ENCODE measurements around the gene HLCS.
"Not testable (repeated sequence)": the region's sequence is repeated elsewhere in the genome, so short reads cannot be mapped to it uniquely, and the experiment has no call there.

HLCS gene

DNA sequence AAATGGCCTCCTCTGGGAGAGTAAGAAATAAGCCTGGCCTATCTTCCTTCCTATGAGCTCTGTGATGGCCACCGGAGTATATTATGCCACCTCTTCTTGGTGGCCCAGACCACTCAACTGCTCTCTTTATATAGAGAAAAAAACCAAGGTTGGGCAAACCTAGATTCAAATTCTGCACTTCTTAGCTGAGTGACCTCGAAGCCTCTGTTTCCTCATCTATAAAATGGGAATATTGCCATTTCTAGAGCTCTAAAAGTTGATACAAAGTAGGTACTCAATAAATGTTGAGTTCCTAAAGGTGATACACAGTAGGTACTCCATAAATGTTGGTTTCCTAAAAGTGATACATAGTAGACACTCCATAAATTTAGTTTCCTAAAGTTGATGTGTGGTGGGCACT lies 120.7 kb downstream of the HLCS start:
- DNase-seq: no peak

DNA sequence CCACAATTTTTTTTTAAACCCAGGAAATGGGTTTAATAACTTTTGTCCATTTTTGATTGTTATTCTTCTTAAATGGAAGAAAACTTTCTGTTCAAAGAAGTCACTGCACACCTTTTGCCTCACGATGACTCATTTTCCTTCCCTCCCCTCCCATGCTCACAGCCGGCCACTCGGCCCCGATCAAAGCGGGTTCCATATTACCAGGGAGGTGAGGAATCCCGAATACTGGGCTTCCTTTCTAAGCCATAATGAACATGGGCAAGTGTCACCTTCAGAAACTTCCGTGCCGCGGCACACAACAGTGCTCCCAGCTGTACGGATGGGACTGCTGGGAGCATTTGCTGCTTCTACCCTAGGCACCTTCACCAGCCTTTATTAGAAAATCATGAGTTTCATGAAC lies 121.4 kb downstream of the HLCS start:
- DNase-seq: no peak

DNA sequence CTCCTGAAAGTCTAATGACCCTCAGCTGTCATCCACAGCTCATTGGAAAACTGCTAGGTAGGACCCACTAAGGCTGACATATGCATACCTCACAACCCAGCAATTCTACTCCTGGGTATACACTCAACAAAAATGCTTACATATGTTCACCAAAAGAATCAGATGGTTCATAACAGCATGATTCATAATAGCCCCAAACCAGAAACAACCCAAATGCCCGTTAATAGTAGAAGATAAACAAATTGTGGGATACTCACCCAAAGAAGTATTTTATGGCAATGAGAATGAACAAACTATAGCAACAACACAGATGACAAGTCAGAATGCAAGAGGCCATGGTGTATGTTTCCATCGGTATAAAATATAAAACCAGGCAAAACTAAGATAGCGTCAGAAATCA lies 124.6 kb downstream of the HLCS start:
- no peak for DNase-seq

DNA sequence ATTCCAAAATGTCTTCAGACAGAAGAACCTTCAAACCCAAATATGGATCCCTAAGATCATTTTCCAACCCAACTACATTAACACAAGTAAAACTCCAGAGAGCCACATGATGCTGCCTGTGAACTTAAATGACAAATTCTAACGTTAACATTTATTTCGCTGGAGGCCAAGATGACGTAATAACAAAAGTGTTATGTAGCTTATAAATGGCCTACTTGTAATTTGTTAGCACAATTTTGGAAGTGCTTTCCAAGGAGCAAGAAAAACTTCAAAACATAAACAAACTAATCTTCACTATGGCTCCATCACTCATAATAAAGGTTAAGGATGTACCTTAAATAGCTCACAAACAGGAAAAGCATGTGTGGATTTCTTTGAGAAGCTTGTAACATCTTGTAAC lies 126.7 kb downstream of the HLCS start:
- no peak for DNase-seq

DNA sequence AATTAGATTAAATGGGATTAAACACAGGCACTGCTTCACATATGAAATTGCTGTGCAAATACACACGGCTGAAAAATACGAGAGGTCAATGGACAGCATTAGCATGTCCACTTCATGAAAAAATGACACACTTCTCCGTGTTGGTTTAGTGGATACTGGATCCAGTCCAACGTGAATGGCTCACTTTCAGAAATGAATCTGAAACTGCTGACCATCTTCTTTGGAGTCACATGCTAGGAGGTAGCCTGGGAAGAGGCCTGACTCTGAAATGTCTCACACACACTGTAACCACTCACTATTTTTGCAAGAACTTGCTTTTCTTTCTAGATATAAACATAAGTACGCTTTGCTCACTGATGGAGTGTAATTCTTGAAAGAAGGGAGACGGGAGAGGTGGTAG lies 127.3 kb downstream of the HLCS start:
- no peak for DNase-seq

DNA sequence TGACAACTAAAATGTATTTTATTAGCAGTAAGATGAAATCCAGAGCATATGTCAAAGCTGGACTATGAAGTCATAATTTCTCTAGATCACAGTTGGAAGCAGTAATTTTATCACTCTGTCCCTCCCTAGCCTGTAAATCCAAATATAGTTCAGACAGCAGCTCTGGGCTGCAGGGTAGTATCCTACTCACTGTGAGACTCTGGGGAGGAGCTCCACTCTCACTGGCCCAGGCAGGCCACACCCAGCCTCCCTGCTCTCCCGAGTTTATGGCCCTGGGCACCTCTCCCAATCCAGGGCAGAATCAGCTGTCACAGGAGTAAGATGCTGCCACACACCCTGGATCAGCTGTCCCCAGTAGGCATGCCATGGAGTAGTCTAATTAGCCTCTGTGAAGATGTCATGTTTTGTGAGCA lies 131.1 kb downstream of the HLCS start:
- DNase-seq: no peak

DNA sequence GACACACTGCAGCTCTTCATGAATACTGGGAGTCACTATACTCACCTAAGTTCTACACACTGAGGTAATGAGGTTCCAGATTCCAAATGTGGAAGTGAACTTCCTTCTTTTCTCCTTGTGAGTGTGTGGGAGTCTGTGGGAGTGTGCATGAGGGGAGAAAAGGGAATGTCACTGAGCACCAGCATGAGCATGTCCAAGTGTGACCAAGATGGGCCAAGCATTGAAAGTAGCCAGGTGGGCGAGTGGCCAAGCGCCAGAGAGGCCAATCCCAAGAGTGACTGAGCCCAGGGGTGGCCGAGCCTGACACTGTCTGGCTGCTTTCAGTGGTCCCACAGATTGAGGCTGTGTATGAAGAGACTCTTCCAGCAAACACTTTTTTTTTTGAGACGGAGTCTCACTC lies 132.3 kb downstream of the HLCS start:
- no peak for DNase-seq

DNA sequence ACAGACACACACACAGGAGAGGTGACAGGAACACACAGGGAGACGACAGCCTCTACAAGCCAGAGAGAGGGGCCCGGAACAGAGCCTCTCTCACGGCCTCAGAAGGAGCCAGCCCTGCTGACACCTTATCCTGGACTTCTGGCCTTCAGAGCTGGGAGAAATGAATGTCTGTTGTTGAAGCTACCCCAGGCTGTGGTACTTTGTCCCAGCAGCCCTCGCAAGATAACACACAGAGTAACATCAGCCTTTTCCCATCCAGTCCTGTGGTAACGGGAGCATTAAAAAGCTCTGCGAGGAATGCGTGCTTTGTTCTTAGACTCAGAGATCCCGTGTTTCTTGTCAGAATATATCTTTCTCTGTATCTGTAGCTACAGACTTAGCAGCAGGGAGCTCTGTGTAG lies 136.4 kb downstream of the HLCS start:
- DNase-seq: no peak

DNA sequence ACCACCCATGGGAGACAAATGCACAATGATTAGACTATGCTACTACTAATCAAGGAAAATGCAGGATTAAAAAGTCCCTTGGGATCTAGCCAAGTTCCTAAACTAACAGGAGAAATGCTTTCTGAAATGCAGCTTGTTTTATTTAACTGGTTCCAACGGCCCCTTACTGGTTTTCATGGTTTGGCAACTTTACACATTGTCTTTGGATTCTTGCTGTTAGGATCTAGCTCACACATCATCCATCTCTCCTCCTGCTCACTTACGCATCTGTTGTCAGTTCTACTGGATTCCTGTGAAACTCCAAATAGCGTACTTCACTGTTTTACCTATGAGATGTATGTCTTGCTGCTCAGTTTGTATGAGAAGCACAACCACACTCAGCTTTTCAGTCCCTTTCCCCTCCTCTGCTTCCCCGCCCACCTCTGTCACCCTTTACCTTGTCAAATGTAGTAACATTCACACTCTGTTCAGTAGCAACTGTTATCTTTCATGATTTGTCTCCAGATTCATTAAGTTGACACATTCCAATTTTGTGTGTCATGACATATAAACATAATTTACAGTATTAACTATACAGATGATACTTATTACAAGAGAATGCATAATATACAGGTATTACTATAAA lies 137.5 kb downstream of the HLCS start:
- no peak for DNase-seq

DNA sequence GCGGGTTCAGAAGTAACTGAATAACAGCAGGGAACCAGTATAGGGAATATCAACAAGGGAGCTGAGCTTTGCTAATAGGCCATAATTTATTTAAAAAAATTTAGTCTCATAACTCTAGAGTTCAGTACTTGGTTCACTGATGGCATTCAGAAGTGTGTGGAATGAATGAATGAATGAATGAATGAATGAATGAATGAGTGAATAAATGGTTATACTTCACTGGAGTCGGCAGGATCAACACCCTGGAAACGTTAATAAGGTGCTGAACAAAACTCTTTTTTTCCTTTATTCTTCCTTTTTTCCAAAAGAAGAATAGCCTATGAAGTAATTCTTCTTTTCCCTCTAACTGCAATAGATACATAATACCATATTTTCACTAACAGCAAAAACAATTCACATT lies 138.3 kb downstream of the HLCS start:
- DNase-seq: no peak

DNA sequence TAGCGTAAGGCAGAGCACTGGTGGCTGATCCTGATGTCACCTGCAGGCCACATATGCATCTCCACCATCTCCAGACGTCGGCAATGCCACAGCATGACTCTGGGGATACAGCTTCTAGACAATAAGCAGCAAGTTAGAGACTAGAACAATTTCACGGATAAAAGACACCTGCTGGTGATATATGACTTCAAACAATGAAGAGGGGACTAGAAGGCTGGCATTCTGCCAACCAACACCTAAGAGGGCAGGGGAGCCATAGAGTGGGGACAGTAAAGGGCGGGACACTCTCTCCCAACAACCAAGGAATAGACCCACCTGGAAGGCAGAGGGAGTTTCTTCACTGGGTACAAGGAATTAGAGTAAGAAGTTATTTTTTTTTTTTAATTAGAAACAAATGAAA lies 140.8 kb downstream of the HLCS start:
- no peak for DNase-seq

DNA sequence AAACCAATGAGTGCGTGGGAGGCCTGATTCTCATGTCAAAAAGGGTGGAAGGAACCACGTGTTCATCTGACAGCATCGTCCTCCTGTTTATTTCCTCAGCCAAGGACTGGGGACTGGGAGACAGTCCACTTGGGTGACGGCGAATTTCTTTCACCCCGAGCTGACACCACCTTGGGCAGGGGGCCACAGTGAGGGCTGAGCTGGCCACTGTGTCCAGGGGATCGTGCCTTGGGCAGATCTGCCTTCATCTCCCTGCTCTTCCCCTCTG lies 145.5 kb downstream of the HLCS start:
- DNase-seq: no peak

DNA sequence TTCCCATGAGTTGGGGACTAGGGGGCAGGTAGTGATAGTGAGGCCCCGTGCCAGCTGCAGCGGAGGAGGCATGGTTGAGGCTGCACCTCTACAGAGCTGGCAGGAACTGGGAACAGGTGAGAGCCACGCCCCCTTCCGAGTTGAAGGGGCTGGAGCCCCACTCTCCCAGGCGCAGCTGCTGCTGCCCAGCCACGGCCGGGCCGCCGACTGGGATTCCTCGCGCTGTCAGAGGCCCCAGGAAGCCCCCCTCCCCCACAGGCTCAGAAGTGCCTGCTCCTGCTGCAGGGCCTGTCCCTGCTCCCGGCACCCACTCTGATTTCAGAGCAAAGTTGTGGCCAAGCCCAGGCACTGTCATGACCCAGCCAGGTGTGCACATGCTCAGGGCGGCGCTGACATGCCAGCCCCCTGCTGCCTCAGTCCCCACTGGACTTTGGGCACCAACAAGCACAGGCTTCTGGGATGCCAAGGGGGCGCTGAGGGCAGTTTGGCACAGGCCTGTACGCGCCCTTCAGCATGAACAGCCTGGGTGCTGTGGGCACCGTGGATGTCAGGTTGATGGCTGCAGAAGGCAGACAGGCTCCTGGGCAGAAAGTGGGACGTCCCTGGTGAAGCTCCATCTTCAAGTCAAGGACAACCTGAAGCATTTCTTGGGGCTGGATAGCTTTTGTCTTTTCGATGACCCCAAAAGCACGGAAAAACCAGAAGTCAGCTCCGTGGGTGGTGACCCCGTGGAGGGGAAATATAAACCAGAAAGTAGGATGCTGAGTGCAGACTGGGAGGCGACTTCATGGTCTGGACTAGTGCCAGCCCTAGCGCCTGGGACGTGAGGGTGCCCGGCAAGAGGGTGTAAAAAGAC lies 146.1 kb downstream of the HLCS start:
- no peak for DNase-seq

DNA sequence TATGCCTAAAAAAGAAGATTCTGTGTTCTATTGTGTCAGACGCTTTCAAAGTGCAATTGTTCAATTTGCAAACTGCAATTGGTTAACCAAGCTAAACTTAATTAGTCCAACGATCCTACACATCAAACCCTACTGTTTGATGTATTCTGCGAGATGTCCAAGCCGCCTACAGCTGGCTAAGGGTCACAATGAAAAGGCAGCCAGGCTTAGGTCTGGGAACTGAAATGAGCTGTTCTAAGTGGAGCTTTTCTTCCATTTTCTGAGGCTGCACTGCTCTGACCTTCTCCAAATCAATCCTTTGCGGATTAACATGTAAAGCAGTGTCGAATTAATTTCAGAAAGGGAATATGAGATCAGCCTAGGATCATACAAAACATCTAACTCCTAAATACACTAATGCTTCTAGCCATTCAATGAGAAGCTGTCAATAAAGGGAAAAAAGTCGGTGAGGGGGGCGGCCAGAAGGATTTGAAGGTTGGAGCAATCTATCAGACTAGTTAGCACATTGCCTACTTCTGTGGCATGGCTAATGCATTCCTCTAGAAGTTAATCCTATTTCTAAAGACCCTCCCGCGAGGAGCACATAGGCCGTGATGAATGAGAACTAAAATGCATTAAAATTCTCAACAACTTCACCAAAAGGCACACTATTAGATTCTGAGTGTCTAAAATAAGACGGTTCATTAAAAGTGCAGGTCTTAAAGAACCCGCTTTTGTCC lies 148.6 kb downstream of the HLCS start:
- DNase-seq: no peak

DNA sequence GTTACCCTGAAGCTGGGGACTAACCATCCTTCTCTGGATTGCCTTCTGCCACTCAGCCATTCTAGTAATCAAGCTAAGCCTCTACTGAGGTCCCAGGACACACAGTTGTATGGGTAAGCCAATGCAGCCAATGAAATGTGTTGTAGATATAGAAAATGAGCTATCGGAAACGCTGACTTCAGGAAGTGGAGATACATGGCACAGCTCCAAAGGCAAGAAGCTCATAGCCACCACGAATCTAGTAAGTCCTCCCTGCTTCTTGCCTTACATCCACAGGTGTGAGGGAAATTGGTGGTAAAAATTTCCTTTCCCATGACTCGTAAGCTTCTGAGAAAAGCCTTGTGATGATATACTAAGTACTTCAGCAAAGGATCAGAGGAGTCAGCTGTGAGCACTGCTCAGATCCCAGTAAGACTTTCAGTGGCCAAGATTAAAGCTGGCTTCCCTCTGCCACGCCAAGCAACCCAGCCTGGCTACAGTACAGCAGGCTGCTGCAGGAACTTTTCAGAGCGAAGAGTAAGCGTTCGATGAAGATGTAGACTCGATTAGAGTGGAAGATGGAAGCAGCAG lies 149.8 kb downstream of the HLCS start:
- DNase-seq: no peak

DNA sequence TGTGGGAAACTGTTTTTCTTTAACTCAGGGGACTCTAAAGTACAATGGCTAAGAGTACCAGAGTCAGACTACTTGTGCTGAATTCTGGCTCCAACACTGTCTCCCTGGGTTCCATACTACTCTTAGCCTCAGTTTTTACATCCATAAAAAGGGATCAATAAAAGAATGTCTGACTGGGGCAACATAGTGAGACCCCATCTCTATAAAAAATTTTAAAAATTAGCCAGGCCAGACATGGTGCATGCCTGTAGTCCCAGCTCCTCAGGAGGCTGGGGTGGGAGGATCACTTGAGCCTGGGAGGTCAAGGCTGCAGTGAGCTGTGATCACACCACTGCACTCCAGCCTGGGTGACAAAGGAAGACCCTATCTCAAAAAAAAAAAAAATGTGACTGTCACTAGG lies 150.4 kb downstream of the HLCS start:
- not testable (repeated sequence) for DNase-seq

DNA sequence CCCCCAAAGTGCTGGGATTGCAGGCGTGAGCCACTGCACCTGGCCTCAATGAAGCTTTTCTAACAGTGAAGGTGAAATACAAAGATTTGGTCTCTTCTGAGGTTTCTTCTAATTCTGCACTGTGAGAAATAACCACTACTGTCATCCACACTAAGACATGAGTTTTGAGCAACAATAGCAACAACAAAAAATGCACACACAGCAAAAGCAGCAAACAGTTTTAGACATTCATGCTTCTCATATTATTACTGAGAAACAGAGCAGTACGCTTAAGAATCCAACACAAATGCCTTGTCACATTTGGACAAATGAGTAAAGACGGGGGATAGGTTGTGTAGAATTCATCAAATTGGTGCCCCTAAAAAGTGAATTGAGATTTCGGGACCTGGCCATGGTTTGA lies 151.2 kb downstream of the HLCS start:
- no peak for DNase-seq

DNA sequence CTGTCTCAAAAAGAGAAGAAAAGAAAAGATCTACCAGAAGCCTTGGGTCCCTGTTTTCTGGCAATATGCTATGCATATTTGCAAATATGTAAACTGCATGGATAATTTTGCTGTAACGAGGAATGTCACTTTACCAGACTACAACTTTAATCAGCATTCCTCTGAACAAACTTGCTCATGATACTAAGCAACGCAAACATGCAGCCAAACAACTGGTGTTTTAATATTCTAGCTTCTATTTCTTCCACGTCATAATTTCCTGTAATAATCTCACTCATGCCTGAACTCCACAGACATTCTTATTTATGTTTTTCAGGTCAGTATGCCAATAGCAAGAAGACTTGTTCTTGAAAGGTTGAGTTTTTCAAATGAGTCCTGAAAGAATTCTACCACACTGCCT lies 153.4 kb downstream of the HLCS start:
- no peak for DNase-seq

DNA sequence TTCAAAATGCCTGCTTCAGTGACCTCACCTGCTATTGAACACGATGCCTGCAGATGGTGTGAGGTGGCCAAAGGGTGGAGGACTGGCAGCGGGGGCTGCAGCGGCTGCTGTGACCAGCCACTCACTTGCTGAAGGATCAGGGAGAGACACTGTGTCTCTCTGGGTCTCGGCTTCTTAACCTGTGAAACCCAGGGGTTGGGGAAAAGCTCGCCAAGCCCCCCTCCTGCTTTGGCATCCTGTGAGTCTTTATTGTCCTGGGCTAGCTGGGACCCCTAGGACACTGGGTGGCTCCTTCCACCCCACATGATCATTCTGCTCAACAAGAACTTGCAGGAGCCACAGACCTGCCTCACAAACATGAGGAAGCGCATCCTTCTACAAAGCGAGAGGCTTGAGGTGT lies 154.7 kb downstream of the HLCS start:
- no peak for DNase-seq

DNA sequence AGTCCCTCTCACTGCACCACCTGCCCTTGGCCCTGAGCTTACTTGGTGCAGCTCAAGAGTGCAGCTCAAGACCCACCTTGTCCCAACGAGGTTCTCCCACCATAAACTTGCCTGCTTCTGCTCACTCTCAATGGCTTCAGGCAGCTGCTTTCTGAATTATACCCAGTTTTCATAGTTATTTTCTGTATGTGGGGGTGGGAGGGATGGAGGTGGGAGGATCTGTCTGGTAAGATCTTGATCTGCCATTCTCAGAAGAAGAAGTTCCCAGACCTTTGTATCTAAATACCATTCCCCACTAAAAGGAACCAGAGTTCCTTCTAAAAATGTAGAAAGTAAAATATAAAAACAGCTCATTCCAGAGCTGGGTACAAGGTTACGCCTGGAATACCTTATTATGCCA lies 156.0 kb downstream of the HLCS start:
- DNase-seq: no peak

DNA sequence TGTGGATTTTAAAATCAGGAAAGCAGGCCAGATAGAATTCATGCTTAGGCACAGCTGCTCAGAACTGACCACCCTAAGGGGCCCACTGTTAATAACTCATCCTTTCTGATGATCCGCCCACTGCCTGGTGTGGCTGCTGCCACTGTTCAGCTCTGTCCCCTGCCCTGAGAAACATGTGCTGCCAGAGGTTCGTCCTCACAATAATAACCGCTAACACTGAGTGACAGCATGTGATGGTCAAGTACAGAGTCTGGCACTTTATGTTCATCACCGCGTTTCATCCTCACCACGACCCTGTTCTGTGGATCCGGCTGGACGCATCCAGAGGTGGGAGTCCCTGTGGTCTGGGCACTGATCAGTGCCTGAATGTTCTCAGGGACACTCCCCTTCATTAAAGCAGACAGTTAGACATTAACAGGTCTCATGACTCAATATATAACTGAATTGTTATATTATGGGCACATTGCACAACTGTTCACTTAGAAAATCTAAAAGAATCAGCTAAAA lies 159.0 kb downstream of the HLCS start:
- no peak for DNase-seq

DNA sequence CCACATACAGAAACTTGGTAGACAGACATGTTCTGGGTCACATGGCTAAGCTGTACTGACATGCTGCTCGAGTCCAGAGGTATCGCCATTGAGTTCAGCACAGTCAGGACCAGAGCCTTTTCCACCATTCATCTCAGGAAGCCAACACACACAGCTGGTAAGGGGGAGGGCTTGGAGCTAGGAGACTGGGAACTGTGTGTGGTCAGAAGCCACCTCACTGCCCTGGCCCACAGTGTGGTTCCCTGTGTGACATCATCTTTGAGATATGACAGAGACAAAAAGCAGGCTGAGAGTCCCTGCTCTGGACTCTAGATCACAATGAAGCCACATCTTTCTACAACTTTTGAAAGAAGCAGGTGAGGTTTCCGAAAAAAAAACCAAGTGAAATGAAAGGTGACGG lies 160.4 kb downstream of the HLCS start:
- no peak for DNase-seq

DNA sequence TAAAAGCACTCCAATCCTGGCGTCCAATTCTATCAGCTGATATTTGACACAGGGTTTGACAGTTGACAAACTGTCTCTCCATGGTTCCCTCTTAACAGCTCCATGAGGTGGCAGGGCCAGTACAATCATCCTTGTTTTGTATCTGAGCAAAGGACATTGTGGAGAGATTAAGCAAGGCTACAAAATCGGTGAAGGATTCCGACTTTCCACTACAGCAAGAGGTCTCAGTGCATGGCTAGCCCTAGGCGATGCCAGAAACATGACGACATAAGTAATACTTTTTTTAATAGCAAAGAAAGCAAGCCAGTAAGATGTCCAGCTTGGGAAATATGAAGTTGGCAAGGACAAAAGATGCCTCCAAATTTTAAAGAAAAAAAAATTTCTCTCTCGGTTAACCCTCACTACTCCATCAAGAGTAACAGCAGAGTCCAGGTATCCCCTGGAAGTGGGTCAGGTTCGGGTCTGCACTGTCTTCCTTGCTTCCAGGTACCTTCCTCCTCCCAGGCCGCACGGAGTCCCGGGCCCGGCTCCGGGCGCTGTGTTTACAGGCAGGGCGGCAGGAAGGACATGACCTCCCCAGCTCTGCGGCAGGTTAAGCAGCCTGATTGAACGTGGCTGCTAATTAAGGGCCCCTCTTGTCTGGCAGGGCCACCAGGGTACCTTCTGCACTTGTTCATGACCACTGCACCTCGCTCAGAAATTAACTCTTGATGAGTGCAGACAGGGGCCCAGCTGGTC lies 161.4 kb downstream of the HLCS start:
- DNase-seq: no peak
